SK-N-SH (cell line): ENCODE data around the gene MINDY1. TPM values are rescaled to one million over a fixed set of nuclear protein-coding genes. Genes with fewer than 3 reads are reported as not detected.

Source experiments
- CTCF ChIA-PET: fragments of 300-600, 350-600 bp; formaldehyde crosslinking; extraction: SDS; loops from one replicate; lab custom pipeline; 2021; lab: Yijun Ruan, JAX
- POLR2A ChIA-PET: fragments of 350-600 bp; sonication (Branson Sonifier 250); formaldehyde crosslinking; extraction: SDS; loops from one replicate; lab custom pipeline; 2020; ENCODE audit warnings: antibody characterized with exemption, inconsistent platforms; lab: Yijun Ruan, JAX
- DNase-seq: peaks from one replicate; pipeline ENCODE4 v3.0.0; 2012
- H2AFZ ChIP-seq: fragments of 200-600 bp; sonication (generic); 2 replicates; pipeline ENCODE4 v1.8.1; 2016; ENCODE audit warnings: antibody characterized with exemption, mild to moderate bottlenecking, low read depth
- H3F3A ChIP-seq: fragments of 200-600 bp; sonication (generic); replicated peaks from 2 replicates; pipeline ENCODE3; 2016; ENCODE audit warnings: antibody characterized with exemption, mild to moderate bottlenecking; ENCODE audit not compliant: insufficient read depth
- H3K27ac ChIP-seq, 2 experiments: fragments of 200-500 bp in 1 of 2; fragments of 200-600 bp in 1 of 2; sonication (Bioruptor generic) in 1 of 2; sonication (generic), shearing (Covaris generic) in 1 of 2; 2 replicates each; pipeline versions ENCODE4 v1.5.1 to v1.6.1; 2014 to 2016; ENCODE audit warnings: low read depth in 2 of 2, inconsistent platforms in 1 of 2, low read length in 1 of 2, mild to moderate bottlenecking in 1 of 2, mixed read lengths in 1 of 2
- H3K27me3 ChIP-seq: fragments of 200-600 bp; sonication (generic), shearing (Covaris generic); 2 replicates; pipeline ENCODE4 v1.6.1; 2016; ENCODE audit warnings: mixed run types; ENCODE audit not compliant: insufficient read depth
- H3K36me3 ChIP-seq, 2 experiments: fragments of 200-500 bp in 1 of 2; fragments of 200-600 bp in 1 of 2; sonication (Bioruptor generic) in 1 of 2; sonication (generic) in 1 of 2; replicated peaks in 1 of 2; 2 replicates each; pipeline versions ENCODE3 to v1.5.1; 2014 to 2016; ENCODE audit warnings: low read length in 1 of 2, mild to moderate bottlenecking in 1 of 2; ENCODE audit not compliant: insufficient read depth in 2 of 2, control insufficient read depth in 1 of 2
- H3K4me1 ChIP-seq, 2 experiments: fragments of 200-500 bp in 1 of 2; fragments of 200-600 bp in 1 of 2; sonication (Bioruptor generic) in 1 of 2; sonication (generic), shearing (Covaris generic) in 1 of 2; 2 replicates each; pipeline versions ENCODE4 v1.5.1 to v1.6.1; 2014 to 2016; ENCODE audit warnings: low read depth in 1 of 2, low read length in 1 of 2, mixed run types in 1 of 2; ENCODE audit not compliant: insufficient read depth in 2 of 2, control insufficient read depth in 1 of 2
- H3K4me2 ChIP-seq: fragments of 200-600 bp; sonication (generic), shearing (Covaris generic); 2 replicates; pipeline ENCODE4 v1.6.1; 2017; ENCODE audit warnings: mixed run types
- H3K4me3 ChIP-seq, 2 experiments: fragments of 200-500 bp in 1 of 2; fragments of 200-600 bp in 1 of 2; sonication (Bioruptor generic) in 1 of 2; sonication (generic), shearing (Covaris generic) in 1 of 2; 2 replicates each; pipeline versions ENCODE4 v1.5.1 to v1.8.1; 2014 to 2016; ENCODE audit warnings: low read depth in 2 of 2, inconsistent platforms in 1 of 2, low read length in 1 of 2, mild to moderate bottlenecking in 1 of 2, mixed read lengths in 1 of 2, moderate library complexity in 1 of 2
- H3K79me2 ChIP-seq: fragments of 200-600 bp; sonication (generic); 2 replicates; pipeline ENCODE4 v1.8.1; 2017; ENCODE audit warnings: mild to moderate bottlenecking; ENCODE audit not compliant: insufficient read depth
- H3K9ac ChIP-seq: fragments of 200-600 bp; sonication (generic); 2 replicates; pipeline ENCODE4 v1.6.1; 2017; ENCODE audit warnings: mixed run types
- H3K9me2 ChIP-seq: fragments of 200-600 bp; sonication (generic); 2 replicates; pipeline ENCODE4 v1.6.1; 2017; ENCODE audit warnings: mixed run types
- H3K9me3 ChIP-seq: fragments of 200-600 bp; sonication (generic); 2 replicates; pipeline ENCODE4 v1.6.1; 2017; ENCODE audit warnings: mixed run types, mild to moderate bottlenecking, moderate library complexity
- H4K20me1 ChIP-seq: fragments of 200-600 bp; sonication (generic); 2 replicates; pipeline ENCODE4 v1.6.1; 2017; ENCODE audit warnings: mild to moderate bottlenecking, mixed run types; ENCODE audit not compliant: insufficient read depth
- CTCF ChIP-seq: fragments of 200-600 bp; sonication (generic); IDR thresholded peaks from 2 replicates; pipeline ENCODE4 v1.6.1; 2017; ENCODE audit warnings: antibody characterized with exemption, mild to moderate bottlenecking, moderate library complexity
- FOSL2 ChIP-seq: IDR thresholded peaks from 2 replicates; pipeline ENCODE4 v1.4.0; 2012; ENCODE audit warnings: low read depth, mild to moderate bottlenecking, moderate library complexity, borderline replicate concordance
- FOXM1 ChIP-seq: IDR thresholded peaks from 2 replicates; pipeline ENCODE4 v1.4.0; 2012; ENCODE audit warnings: low read depth, mild to moderate bottlenecking
- GABPA ChIP-seq: IDR thresholded peaks from 2 replicates; pipeline ENCODE4 v1.4.0; 2012; ENCODE audit warnings: low read depth, mild to moderate bottlenecking
- MAX ChIP-seq: IDR thresholded peaks from 2 replicates; pipeline ENCODE4 v1.4.0; 2012; ENCODE audit warnings: low read depth
- MXI1 ChIP-seq: IDR thresholded peaks from 2 replicates; pipeline ENCODE4 v1.6.1; 2012; ENCODE audit warnings: mild to moderate bottlenecking, low read depth, low read length, improper control_type of control experiment
- PBX3 ChIP-seq: IDR thresholded peaks from 2 replicates; pipeline ENCODE4; 2012
- RXRA ChIP-seq: IDR thresholded peaks from 2 replicates; pipeline ENCODE4 v1.4.0; 2012; ENCODE audit warnings: low read depth, mild to moderate bottlenecking, borderline replicate concordance
- TEAD4 ChIP-seq: IDR thresholded peaks from 2 replicates; pipeline ENCODE4 v1.4.0; 2012; ENCODE audit warnings: mild to moderate bottlenecking, borderline replicate concordance; ENCODE audit not compliant: insufficient read depth
- YY1 ChIP-seq: IDR thresholded peaks from 2 replicates; pipeline ENCODE4 v1.4.0; 2012; ENCODE audit warnings: low read depth, mild to moderate bottlenecking
- WGBS: methylation state at CpG from one replicate; pipeline ENCODE4 v1.1.6; 2017; ENCODE audit warnings: low lambda C conversion rate; 5-methylcytosine and 5-hydroxymethylcytosine counted together
- polyA plus RNA-seq, 3 experiments: library from polyadenylated mRNA; depleted of rRNA; stranded (reverse); fragments of >200 nt; gene quantifications; 2 replicates each; pipeline ENCODE4 v1.2.3, GENCODE V29; 2012
- TF ChIP-seq, protein P1 (sequence below): fragments of 150-350 bp; IDR thresholded peaks from 2 replicates; pipeline ENCODE4 v1.6.1; 2016; ENCODE audit warnings: mild to moderate bottlenecking, low read depth, low read length

The MINDY1 gene
- polyA plus RNA-seq, 1 of the 3 experiments (the other 2 are of a cell fraction) = 6.0 TPM

DNA sequence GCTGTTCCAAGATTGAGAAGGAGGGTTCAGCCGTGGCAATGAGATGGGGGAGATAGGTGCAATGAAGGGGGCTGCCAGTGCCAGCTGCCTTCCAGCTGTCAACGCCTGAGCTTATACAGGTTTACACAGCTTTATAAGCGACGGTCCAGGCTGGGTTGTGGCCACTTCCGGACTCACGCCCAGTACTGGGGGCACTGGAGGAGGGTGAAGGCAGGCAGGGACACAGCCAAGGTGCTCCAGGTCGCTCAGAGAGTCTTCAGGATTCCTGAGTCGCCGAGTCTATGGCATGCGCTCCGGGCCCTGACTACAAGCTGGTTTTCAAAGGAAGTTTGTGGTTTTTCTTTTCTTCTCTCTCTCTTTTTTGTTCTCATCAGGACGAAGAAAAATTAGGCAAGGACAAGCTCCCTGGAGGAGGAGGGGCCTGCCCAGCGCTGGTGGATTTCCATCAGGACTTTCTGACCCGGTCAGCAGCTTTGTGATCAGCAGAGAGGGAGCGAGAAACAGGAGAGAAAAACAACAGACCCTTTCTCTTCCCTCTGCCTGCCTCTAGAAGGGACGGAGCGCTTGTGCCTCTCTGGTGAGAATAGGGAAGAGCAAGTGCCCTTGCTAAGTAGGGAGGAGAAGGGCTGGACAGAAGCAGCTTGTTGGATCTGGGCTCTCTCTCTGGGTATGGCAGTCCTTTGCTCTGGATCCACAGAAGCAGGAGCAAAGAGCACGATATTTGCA, at the start of gene MINDY1 (continued):
- TF ChIP-seq MAX (peak; percentile 52; the same call in 1 of the 2 replicates), FOXM1 (no peak), GABPA (0 out of 2 replicates have a peak, but pooled peaks have one; percentile 8), YY1 (no peak), FOSL2 (no peak), RXRA (no peak), CTCF (peak; percentile 61), PBX3 (no peak)
- TF ChIP-seq, protein P1, sequence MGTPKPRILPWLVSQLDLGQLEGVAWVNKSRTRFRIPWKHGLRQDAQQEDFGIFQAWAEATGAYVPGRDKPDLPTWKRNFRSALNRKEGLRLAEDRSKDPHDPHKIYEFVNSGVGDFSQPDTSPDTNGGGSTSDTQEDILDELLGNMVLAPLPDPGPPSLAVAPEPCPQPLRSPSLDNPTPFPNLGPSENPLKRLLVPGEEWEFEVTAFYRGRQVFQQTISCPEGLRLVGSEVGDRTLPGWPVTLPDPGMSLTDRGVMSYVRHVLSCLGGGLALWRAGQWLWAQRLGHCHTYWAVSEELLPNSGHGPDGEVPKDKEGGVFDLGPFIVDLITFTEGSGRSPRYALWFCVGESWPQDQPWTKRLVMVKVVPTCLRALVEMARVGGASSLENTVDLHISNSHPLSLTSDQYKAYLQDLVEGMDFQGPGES = no peak

- H3K4me2 ChIP-seq = peak overlapping the region; percentile 91
Observed at GRCh38 chr1:151056149-151056548, 49.4 kb upstream of the MINDY1 start.

More at GRCh38 chr1:151056149-151056548, 49.4 kb upstream of the MINDY1 start:
- H3K36me3 ChIP-seq = peaks cover 51 to 55% of the 10 kb centered on the region in 2 experiments
- no peak overlapping the region for H3K27ac ChIP-seq
- no peak overlapping the region for H2AFZ ChIP-seq
- POLR2A ChIA-PET = no interaction called here
- no peaks in the 10 kb centered on the region for H3K9me2 ChIP-seq
- no peak overlapping the region for H3K4me3 ChIP-seq
- TF ChIP-seq GABPA (no peak), PBX3 (no peak), TEAD4 (no peak), MXI1 (no peak)
- TF ChIP-seq, protein P1 = no peak
- H4K20me1 ChIP-seq = peaks cover 36% of the 10 kb centered on the region
- H3K9me3 ChIP-seq = no peaks in the 10 kb centered on the region
- H3K4me1 ChIP-seq = peaks cover 7 to 23% of the 10 kb centered on the region in 2 experiments; a peak in 3 of 4 replicates
- peaks cover 29% of the 10 kb centered on the region for H3F3A ChIP-seq
- no peak for DNase-seq
- no peak overlapping the region for H3K9ac ChIP-seq
- CTCF ChIA-PET = interaction anchor here (7.4 kb wide), 1 partner anchor 8 kb away, joined by 67 read pairs; the partner anchor contains the start of gene C1orf56
- WGBS = 88% methylated on average over 2 of the region's 2 CpGs
- H3K27me3 ChIP-seq = no peaks in the 10 kb centered on the region
- peaks cover 63% of the 10 kb centered on the region for H3K79me2 ChIP-seq
